Upper lobe of left lung (tissue), 6 donors: ENCODE data around the gene CCDC183. TPM values are rescaled to one million over a fixed set of nuclear protein-coding genes. Genes with fewer than 3 reads are reported as not detected.

Experiments used
- ATAC-seq, 2 donors: fragments of 200-7000 bp; cut with Tn5 transposase; one replicate each; pipeline ENCODE4 v1.9.1; 2022; ENCODE audit warnings: mild to moderate bottlenecking in 2 of 2, moderate library complexity in 2 of 2; ENCODE audit not compliant: low FRiP score in 2 of 2
- DNase-seq, 2 donors: peaks; one replicate each; pipeline ENCODE4 v3.0.0-alpha.2; 2019 to 2020
- H3K27ac ChIP-seq, 4 donors: fragments of 200-600 bp; sonication (generic); one replicate each; pipeline ENCODE4 v1.5.1; 2016 to 2019
- H3K27me3 ChIP-seq, 4 donors: fragments of 200-600 bp; sonication (generic); one replicate each; pipeline ENCODE4 v1.5.1; 2017 to 2019
- H3K36me3 ChIP-seq, 4 donors: fragments of 200-600 bp; sonication (generic); one replicate each; pipeline ENCODE4 v1.5.1; 2016 to 2019
- H3K4me1 ChIP-seq, 4 donors: fragments of 200-600 bp; sonication (generic); one replicate each; pipeline ENCODE4 v1.5.1; 2018 to 2019
- H3K4me3 ChIP-seq, 4 donors: fragments of 200-600 bp; sonication (generic); one replicate each; pipeline ENCODE4 v1.5.1; 2017 to 2019; ENCODE audit warnings: mild to moderate bottlenecking in 2 of 4, moderate library complexity in 1 of 4
- H3K9me3 ChIP-seq, 4 donors: fragments of 200-600 bp; sonication (generic); one replicate each; pipeline ENCODE4 v1.5.1; 2018 to 2019
- CTCF ChIP-seq, 6 experiments: fragments of 450-650 bp in 4 of 6; fragments of 200-600 bp in 2 of 6; sonication (generic) in 2 of 6; IDR thresholded peaks; one replicate each; pipeline ENCODE4 v1.5.1; 2016 to 2019; ENCODE audit warnings: antibody characterized with exemption in 6 of 6
- EP300 ChIP-seq, 4 donors: sonication (generic); formaldehyde crosslinking; IDR thresholded peaks; one replicate each; pipeline ENCODE4 v1.5.1; 2017; ENCODE audit warnings: antibody characterized with exemption in 4 of 4, control low read depth in 2 of 4
- POLR2A ChIP-seq, 4 donors: fragments of 450-650 bp; IDR thresholded peaks; one replicate each; pipeline ENCODE4 v1.5.1; 2016 to 2017; ENCODE audit warnings: antibody characterized with exemption in 4 of 4, mild to moderate bottlenecking in 2 of 4
- POLR2AphosphoS5 ChIP-seq, 2 donors: sonication (generic); formaldehyde crosslinking; IDR thresholded peaks; one replicate each; pipeline ENCODE4 v1.5.1; 2017; ENCODE audit warnings: antibody characterized with exemption in 2 of 2
- WGBS, 2 donors: methylation state at CpG; one replicate each; pipeline ENCODE4 v1.1.5; 2017 to 2018; 5-methylcytosine and 5-hydroxymethylcytosine counted together
- total RNA-seq, 6 donors: library from RNA; depleted of rRNA in 4 of 6; stranded (reverse); fragments of >200 nt in 4 of 6; gene quantifications; one replicate each; pipeline versions ENCODE4 v1.1.0 to v1.2.1, GENCODE V29; 2016 to 2021
- donor health status: DM: no; HTN: no; CAD: no; lungs with moderate emphysema.
- donor health status: DM: no; HTN: yes; CAD: no; lungs with severe emphysema.

CCDC183 gene
- total RNA-seq, 6 donors from 2014 or later: 1.9 to 130 (median 6.6) TPM

- no peaks in the 10 kb centered on the region for H3K9me3 ChIP-seq
- ATAC-seq (no peak), DNase-seq (no peak)
- TF ChIP-seq POLR2AphosphoS5 (IDR thresholded peaks at IDR 0.05) (no peak), CTCF (IDR thresholded peaks at IDR 0.05) (no peak), EP300 (IDR thresholded peaks at IDR 0.05) (no peak), POLR2A (IDR thresholded peaks at IDR 0.05) (no peak)
- 93% methylated on average over 12 to 13 of the region's 13 CpGs for WGBS, 2 donors
- peaks cover 0 to 15% (median 8%) of the 10 kb centered on the region in 4 donors for H3K36me3 ChIP-seq
- peaks cover 6 to 27% (median 10%) of the 10 kb centered on the region in 4 donors for H3K4me1 ChIP-seq
- H3K27ac ChIP-seq: no peak overlapping the region
- H3K4me3 ChIP-seq: no peak overlapping the region
- no peaks in the 10 kb centered on the region for H3K27me3 ChIP-seq
Observed at GRCh38 chr9:136814725-136815421, 18.7 kb downstream of the CCDC183 start.

- TF ChIP-seq CTCF (IDR thresholded peaks at IDR 0.05) (no peak), POLR2AphosphoS5 (IDR thresholded peaks at IDR 0.05) (no peak), POLR2A (IDR thresholded peaks at IDR 0.05) (no peak), EP300 (IDR thresholded peaks at IDR 0.05) (no peak)
- no peak overlapping the region for H3K4me3 ChIP-seq
- DNase-seq (no peak), ATAC-seq (no peak)
- peaks cover 0 to 15% (median 8%) of the 10 kb centered on the region in 4 donors for H3K36me3 ChIP-seq
- H3K27me3 ChIP-seq: no peaks in the 10 kb centered on the region
- WGBS, 2 donors: 0 to 64% methylated on average over 1 of the region's 1 CpG
- no peak overlapping the region for H3K27ac ChIP-seq
- peaks cover 1 to 22% (median 6%) of the 10 kb centered on the region in 4 donors for H3K4me1 ChIP-seq
- no peaks in the 10 kb centered on the region for H3K9me3 ChIP-seq
Observed at GRCh38 chr9:136815422-136815782, 19.3 kb downstream of the CCDC183 start.

- Histone ChIP-seq H3K36me3 (peaks cover 0 to 40% (median 26%) of the 10 kb centered on the region in 4 donors), H3K27ac (no peak overlapping the region), H3K4me1 (peaks cover 0 to 12% (median 0%) of the 10 kb centered on the region in 4 donors), H3K4me3 (peak overlapping the region in 3 of 4 donors; percentile 24 to 35 (median 31)), H3K9me3 (no peaks in the 10 kb centered on the region), H3K27me3 (no peaks in the 10 kb centered on the region)
- peak in 1 of 2 donors; percentile 74 for ATAC-seq
- peak in 1 of 2 donors; percentile 83 for DNase-seq
- TF ChIP-seq POLR2A (IDR thresholded peaks at IDR 0.05) (no peak), EP300 (IDR thresholded peaks at IDR 0.05) (no peak), CTCF (IDR thresholded peaks at IDR 0.05) (no peak), POLR2AphosphoS5 (IDR thresholded peaks at IDR 0.05) (no peak)
- WGBS, 2 donors: 52 to 69% methylated on average over 18 to 42 of the region's 83 CpGs
Observed at GRCh38 chr9:136820971-136821825, 25.1 kb downstream of the CCDC183 start.

- Histone ChIP-seq H3K4me3 (peak overlapping the region in 2 of 4 donors; percentile 31 to 35), H3K4me1 (peaks cover 0 to 12% (median 0%) of the 10 kb centered on the region in 4 donors), H3K9me3 (no peaks in the 10 kb centered on the region), H3K27ac (no peak overlapping the region), H3K27me3 (no peaks in the 10 kb centered on the region), H3K36me3 (peaks cover 3 to 47% (median 29%) of the 10 kb centered on the region in 4 donors)
- ATAC-seq (no peak), DNase-seq (peak in 1 of 2 donors; percentile 69)
- TF ChIP-seq CTCF (IDR thresholded peaks at IDR 0.05) (no peak), POLR2A (IDR thresholded peaks at IDR 0.05) (no peak), EP300 (IDR thresholded peaks at IDR 0.05) (no peak), POLR2AphosphoS5 (IDR thresholded peaks at IDR 0.05) (no peak)
- WGBS, 2 donors: 89 to 90% methylated on average over 31 to 42 of the region's 42 CpGs
Observed at GRCh38 chr9:136821826-136822544, 25.8 kb downstream of the CCDC183 start.
